GM12873 (cell line): ENCODE results near the gene MAP2K2.

Experiments
- CTCF ChIP-seq: IDR thresholded peaks from 2 replicates; pipeline ENCODE4 v1.5.1; 2012; ENCODE audit warnings: low read depth, mild to moderate bottlenecking, moderate library complexity, low read length, control low read depth; ENCODE audit not compliant: insufficient read depth; ENCODE audit errors: missing control alignments

The MAP2K2 gene

DNA sequence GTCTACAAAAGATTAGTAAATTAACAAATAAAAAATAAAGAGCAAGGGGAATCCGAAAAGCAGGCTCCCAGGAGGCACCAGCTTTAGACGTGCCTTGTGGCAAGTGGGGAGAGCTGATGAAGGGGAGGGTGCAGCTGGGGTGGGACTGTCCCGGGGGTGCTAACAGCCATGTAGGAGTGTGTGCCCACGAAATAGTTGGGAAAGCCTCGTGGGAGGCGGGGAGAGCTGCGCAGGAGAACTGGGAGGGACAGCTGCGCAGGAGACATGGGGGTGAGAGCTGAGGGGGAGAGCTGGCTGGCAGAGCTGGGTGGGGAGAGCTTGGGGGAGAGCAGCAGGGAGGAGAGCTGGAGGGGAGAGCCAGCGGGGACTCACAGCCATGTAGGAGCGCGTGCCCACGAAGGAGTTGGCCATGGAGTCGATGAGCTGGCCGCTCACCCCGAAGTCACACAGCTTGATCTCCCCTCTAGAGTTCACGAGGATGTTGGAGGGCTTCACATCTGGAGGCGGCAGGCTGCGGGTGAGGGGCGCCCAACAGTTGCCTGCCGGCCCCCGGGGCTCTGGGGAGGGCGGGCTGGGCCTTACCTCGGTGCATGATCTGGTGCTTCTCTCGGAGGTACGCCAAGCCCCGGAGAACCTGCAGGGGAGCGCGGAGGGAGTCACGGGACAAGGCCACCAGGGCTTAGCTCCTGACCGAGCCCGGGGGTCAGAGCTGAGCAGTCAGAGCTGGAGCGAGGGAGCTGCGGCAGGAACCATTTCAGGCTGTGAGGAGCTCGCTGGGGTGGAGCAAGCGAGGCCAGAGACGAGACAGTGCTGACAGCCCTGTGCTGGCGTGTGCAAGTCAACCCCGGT, 23.1 kb downstream of the MAP2K2 start:
- no peak for TF ChIP-seq CTCF

- TF ChIP-seq CTCF = no peak
Measured at GRCh38 chr19:4099041-4099764, 24.7 kb downstream of the MAP2K2 start.

GRCh38 chr19:4098493-4098892, 25.4 kb downstream of the MAP2K2 start:
- no peak for TF ChIP-seq CTCF

DNA sequence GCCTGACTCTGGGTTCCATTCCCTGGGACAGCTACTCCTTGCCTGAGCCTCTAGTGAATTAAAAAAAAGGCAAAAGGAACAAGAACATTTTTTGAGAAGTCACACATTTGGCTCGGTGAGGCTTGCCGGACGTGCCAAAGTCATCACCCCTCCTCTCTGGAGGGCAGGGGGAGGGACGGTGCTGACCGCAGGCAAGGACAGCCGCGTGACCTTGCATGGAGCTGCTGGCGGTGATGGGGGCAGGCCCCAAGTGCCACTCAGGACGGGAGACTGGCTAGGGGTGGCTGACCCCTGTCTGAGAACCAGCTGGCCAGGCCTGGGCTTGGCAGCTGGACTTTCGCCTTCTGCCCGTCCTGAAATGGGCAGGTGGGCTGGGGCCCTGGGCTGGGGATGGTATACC, 26.4 kb downstream of the MAP2K2 start:
- TF ChIP-seq CTCF = no peak

GRCh38 chr19:4096049-4096892, 27.7 kb downstream of the MAP2K2 start:
- no peak for TF ChIP-seq CTCF

- no peak for TF ChIP-seq CTCF
Measured at GRCh38 chr19:4095488-4095844, 28.5 kb downstream of the MAP2K2 start.
